Measurements from ENCODE around the gene MCM10. TPM values are rescaled to one million over a fixed set of nuclear protein-coding genes. Genes with fewer than 3 reads are reported as not detected.

MCM10 gene
- total and polyA plus RNA-seq, 9 of the 15 experiments (the other 6 are each of a cell fraction or from before 2014, with no cell fraction given): 10.4 to 68.1 (median 48.0) TPM

- H3K27ac ChIP-seq (ENCODE audit: extremely low read depth, low read depth, low read length): no peak overlapping the region
- no peaks in the 10 kb centered on the region for H3K27me3 ChIP-seq (ENCODE audit: control insufficient read depth in 2 of 2, insufficient read depth in 2 of 2, low read length in 2 of 2)
- in situ Hi-C loops (cut with MboI): no loop called here
- H3K79me2 ChIP-seq (ENCODE audit: control insufficient read depth, insufficient read depth, low read length): no peaks in the 10 kb centered on the region
- ATAC-seq: no peak
- no peaks in the 10 kb centered on the region for H3K4me1 ChIP-seq (replicated peaks in 1 of 2; ENCODE audit: control insufficient read depth in 2 of 2, insufficient read depth in 2 of 2, low read length in 2 of 2)
- no peak overlapping the region for H3K4me3 ChIP-seq
- ChIA-PET POLR2A (no interaction called here), CTCF (ENCODE audit: low intra/inter-chr PET ratio) (no interaction called here)
- no peaks in the 10 kb centered on the region for H4K20me1 ChIP-seq (replicated peaks; ENCODE audit: control insufficient read depth, insufficient read depth, low read length)
- H3K9me3 ChIP-seq (replicated peaks; ENCODE audit: control insufficient read depth, insufficient read depth, low read depth, low read length): no peaks in the 10 kb centered on the region
- no peak for DNase-seq (ENCODE audit: extremely low read depth in 1 of 4, low spot score in 3 of 4)
- no peak overlapping the region for H2AFZ ChIP-seq (ENCODE audit: low read depth, low read length)
- H3K4me2 ChIP-seq (ENCODE audit: insufficient read depth, low read length): no peak overlapping the region
- TSS peak; percentile 9 for BruUV-seq (replicated peaks)
- H3K9me1 ChIP-seq (ENCODE audit: control insufficient read depth, insufficient read depth, low read length): no peaks in the 10 kb centered on the region
- FAIRE-seq: no peak
- no peak overlapping the region for H3K9ac ChIP-seq (ENCODE audit: insufficient read depth in 1 of 2, low read depth in 2 of 2, low read length in 2 of 2)
- WGBS (ENCODE audit: insufficient coverage, low coverage, missing lambda C conversion rate): 96% methylated on average over 2 of the region's 2 CpGs
- peaks cover 94% of the 10 kb centered on the region for H3K36me3 ChIP-seq (ENCODE audit: control insufficient read depth, insufficient read depth, low read length)
- intact Hi-C loops (cut with micrococcal nuclease): no loop called here
- TF ChIP-seq HEY1 (CRISPR knock-in tag; IDR thresholded peaks at IDR 0.05; ENCODE audit: borderline replicate concordance) (no peak), HMBOX1 (IDR thresholded peaks at IDR 0.05) (no peak), CREBBP (IDR thresholded peaks at IDR 0.05; ENCODE audit: low read depth, low read length) (no peak), ZNF316 (IDR thresholded peaks at IDR 0.05) (no peak), MTA1 (IDR thresholded peaks at IDR 0.05; ENCODE audit: borderline replicate concordance) (no peak), ELK1 (CRISPR knock-in tag; IDR thresholded peaks at IDR 0.05) (no peak), GTF2F1 (IDR thresholded peaks at IDR 0.05; ENCODE audit: low read depth, low read length) (no peak), POLR2G (IDR thresholded peaks at IDR 0.05; ENCODE audit: low read depth, low read length) (no peak), NR1H2 (CRISPR knock-in tag; IDR thresholded peaks at IDR 0.05) (no peak), RREB1 (CRISPR knock-in tag; IDR thresholded peaks at IDR 0.05) (no peak), ZFPM2 (CRISPR knock-in tag; IDR thresholded peaks at IDR 0.05) (no peak)
- TF ChIP-seq, protein P1, sequence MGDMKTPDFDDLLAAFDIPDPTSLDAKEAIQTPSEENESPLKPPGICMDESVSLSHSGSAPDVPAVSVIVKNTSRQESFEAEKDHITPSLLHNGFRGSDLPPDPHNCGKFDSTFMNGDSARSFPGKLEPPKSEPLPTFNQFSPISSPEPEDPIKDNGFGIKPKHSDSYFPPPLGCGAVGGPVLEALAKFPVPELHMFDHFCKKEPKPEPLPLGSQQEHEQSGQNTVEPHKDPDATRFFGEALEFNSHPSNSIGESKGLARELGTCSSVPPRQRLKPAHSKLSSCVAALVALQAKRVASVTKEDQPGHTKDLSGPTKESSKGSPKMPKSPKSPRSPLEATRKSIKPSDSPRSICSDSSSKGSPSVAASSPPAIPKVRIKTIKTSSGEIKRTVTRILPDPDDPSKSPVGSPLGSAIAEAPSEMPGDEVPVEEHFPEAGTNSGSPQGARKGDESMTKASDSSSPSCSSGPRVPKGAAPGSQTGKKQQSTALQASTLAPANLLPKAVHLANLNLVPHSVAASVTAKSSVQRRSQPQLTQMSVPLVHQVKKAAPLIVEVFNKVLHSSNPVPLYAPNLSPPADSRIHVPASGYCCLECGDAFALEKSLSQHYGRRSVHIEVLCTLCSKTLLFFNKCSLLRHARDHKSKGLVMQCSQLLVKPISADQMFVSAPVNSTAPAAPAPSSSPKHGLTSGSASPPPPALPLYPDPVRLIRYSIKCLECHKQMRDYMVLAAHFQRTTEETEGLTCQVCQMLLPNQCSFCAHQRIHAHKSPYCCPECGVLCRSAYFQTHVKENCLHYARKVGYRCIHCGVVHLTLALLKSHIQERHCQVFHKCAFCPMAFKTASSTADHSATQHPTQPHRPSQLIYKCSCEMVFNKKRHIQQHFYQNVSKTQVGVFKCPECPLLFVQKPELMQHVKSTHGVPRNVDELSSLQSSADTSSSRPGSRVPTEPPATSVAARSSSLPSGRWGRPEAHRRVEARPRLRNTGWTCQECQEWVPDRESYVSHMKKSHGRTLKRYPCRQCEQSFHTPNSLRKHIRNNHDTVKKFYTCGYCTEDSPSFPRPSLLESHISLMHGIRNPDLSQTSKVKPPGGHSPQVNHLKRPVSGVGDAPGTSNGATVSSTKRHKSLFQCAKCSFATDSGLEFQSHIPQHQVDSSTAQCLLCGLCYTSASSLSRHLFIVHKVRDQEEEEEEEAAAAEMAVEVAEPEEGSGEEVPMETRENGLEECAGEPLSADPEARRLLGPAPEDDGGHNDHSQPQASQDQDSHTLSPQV (IDR thresholded peaks at IDR 0.05): no peak
Observed at GRCh38 chr10:13173616-13174015, 12.3 kb downstream of the MCM10 start.

All from K562 (cell line).